Left renal cortex interstitium (tissue), 4 donors: ENCODE measurements around the gene BCL2L1. TPM values are rescaled to one million over a fixed set of nuclear protein-coding genes. Genes with fewer than 3 reads are reported as not detected.
A peak's percentile ranks its signal among the peaks of the same experiment; 100 is the strongest.

Source experiments
- DNase-seq, 4 donors: peaks; one replicate each; pipeline ENCODE4 v3.0.0-alpha.2; 2013; ENCODE audit warnings: low read depth in 4 of 4, low spot score in 2 of 4, missing footprints in 1 of 4
- polyA plus RNA-seq, 4 donors: library from polyadenylated mRNA; unstranded; fragments of 120-200 nt; gene quantifications; one replicate each; pipeline ENCODE4 v1.2.1, GENCODE V29; 2013; ENCODE audit not compliant: insufficient read length in 4 of 4

The BCL2L1 gene
- polyA plus RNA-seq, 4 donors, result 71.6 to 95.8 (median 79.7) TPM

- peak; percentile 94 to 97 (median 96) for DNase-seq
Measured at GRCh38 chr20:31738729-31739549, 16.3 kb upstream of the BCL2L1 start, which contains the start of gene TPX2. Gene TPX2, plus strand, starts transcription at chr20:31739290. Its CDS starts 18,187 bp downstream, at chr20:31757477.

GRCh38 chr20:31731321-31731717 lies 8.7 kb upstream of the BCL2L1 start:
- no peak for DNase-seq

- peak; percentile 93 to 98 (median 98) for DNase-seq
Measured at GRCh38 chr20:31723319-31724078, 831 bp upstream of the BCL2L1 start.

DNA sequence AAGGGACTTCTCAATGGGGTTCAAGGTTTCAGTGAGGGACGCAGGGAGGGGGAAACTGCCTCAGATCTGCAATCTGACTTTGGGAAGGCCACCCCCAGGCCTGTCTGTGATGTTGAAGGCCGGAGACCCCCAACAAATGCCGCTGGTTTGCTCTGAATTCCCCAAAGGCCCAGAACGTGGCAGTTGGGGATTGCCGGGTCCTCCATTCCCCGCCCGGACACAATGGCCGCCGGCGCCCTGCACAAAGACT lies 326 bp upstream of the BCL2L1 start:
- peak in 1 of 4 donors; percentile 56 for DNase-seq

GRCh38 chr20:31721408-31722256 lies 1.0 kb downstream of the BCL2L1 start:
- no peak for DNase-seq

DNA sequence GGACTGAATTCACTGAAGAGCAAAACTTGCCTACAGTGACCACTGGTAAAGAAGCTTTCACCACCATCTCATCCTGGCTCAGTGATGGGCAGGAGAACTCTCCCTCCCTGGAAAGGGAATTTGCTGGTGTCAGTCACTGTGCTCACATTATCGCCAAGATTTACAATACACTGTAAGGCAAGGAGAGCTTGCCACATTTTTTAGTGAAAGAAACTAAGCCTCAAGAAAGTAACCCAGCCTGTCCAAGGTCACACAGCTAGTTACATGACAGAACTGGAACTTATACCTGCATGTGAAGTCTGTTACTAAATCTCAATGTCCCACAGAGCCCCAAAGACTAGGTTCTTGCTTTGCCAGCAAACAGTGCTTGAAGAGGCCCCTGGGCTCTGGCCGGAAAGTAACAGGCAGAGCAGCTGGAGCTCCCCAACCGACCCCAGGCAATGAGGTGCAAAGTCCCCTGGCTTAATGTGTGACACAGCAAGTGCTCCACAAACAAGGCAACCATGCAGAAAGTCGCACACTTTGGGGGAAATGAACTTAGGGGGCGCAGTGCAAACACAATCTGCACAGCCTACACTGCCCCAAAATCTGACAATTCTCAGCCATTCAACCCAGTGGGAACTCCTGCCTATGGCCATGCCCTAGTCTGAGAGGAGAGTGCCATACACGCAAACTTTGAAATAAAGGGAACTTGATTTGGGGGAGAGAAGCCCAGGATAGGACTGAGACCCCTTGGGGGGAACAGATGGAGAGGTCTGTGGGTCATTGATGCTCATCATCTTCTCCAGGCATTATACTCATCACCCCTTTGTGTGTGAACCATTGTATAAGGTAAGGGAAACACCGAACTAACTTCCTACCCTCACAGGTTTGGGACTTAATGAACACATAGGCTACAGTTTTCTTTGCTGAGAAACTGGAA lies 1.9 kb downstream of the BCL2L1 start:
- no peak for DNase-seq

DNA sequence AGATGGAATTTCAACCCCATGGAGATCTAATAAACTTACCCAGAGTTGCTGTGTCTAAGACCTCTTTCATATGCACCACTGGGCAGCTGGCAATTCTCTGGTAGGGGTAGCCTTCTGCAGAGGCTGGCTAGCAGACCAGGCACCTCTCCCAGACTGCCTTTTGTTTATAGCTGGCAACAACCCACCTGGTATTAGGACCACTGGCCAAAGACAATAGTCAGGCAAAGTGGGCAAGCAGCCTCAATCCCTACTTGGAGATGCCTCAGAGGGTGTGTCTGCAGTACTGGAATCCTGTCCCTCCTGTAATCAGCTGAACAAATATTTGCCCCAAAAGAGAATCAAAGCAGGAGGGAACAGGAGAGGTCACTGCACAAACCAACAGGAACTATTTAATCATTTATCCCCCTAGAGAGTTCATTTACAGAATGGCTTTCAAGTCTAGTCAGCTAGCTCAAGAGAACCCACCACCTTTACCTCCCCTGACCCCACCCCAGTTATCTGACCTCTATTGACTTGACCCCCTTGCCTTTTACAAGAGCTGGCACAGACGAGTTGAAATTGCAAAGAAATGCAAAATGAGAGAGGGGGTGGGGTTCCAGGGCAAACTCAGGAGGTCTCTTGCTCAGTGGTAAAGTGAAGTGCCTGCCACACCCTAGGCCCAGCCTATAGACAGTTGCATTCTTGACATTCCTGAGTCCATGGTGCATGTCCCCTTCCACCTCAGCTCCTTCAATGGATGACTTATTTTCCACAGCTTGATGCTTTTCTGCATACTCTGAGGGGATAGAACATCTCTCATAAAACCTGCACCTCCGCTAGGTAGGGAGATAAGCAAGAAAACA lies 2.8 kb downstream of the BCL2L1 start:
- DNase-seq, result no peak

- no peak for DNase-seq
Measured at GRCh38 chr20:31718952-31719643, 3.6 kb downstream of the BCL2L1 start.

GRCh38 chr20:31717478-31718201 lies 5.0 kb downstream of the BCL2L1 start:
- no peak for DNase-seq

- DNase-seq, result no peak
Measured at GRCh38 chr20:31716818-31717477, 5.7 kb downstream of the BCL2L1 start.

- DNase-seq, result no peak
Measured at GRCh38 chr20:31716351-31716750, 6.3 kb downstream of the BCL2L1 start.

- no peak for DNase-seq
Measured at GRCh38 chr20:31715766-31716165, 6.9 kb downstream of the BCL2L1 start.

DNA sequence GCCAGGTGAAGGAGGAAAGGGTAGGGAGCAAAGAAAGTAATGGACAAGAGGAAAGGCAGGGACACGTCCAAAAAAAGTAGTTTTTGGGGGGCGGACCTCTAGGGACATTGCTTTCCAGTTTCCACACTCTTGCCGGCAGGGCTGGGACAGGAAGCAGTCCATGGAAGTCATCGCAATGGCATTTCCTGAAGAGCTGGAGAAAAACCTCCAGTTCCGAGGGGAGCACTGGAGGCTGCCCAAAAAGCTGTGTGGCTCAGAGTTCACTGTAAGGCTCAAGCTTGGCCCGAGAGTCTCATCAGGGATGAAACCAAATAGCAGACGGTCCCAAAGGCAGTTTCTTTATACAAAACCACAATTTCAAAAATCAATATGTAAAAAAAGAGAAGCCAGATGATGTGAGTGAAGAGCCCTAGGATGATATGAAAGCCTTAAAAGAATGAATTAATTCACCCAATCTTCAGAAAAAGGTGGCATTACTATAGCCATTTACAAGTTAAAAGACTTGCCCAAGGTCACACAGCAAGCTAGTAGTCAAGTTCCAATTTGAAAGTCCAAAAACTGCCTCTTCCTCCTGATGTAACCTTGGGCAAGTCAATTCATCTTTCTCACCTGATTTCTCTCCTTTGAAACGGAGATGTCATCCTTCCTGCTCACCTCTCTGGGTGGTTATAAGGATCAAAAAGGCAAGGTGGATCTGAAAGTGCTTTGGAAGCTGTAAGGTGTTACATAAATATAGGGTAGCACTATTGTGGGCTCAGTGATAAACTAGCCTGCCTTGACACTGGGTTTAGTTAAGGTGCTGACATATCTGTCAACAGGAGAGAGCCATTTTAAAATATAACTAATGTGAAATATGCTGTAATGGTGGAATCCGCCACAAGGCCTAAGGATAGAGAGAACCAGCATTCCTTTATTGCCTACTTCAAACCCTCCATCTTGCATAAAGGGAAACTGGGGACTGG lies 9.1 kb downstream of the BCL2L1 start:
- no peak for DNase-seq

DNA sequence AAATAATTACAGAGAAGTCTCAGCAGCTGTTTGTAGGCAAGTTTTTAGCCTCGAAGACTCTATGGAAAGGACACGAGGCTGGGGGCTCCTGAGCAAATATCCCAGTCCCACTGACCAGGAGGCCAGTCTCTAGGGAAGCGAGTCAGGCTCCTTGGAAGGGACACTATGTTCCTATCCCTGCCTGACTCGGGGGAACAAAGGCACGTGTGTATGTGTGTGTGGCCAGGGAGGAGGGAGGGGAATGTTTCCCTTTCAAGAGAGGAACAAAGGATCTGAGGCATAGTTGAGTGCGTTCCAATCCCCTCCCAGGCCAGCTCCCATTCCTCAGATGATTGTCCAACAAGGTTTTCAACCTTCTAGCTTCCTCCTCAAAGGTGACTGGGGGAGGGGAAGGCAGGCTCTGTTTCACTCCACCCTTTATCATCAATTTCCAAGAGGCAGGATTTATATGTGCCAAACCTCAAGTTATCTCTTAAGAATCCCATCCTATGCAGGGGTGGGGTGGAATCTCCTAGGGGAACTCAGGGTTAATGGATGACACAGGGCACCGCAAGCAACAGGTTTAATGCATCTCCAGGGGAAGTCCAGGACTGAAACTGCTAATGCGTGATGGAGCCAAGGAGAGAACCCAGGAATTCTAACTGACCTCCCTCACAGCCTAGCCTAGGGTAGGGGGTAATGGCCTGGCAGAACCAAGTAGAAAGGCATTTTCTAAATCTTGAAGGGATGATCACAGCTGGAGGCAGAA lies 9.9 kb downstream of the BCL2L1 start:
- DNase-seq, result no peak

DNA sequence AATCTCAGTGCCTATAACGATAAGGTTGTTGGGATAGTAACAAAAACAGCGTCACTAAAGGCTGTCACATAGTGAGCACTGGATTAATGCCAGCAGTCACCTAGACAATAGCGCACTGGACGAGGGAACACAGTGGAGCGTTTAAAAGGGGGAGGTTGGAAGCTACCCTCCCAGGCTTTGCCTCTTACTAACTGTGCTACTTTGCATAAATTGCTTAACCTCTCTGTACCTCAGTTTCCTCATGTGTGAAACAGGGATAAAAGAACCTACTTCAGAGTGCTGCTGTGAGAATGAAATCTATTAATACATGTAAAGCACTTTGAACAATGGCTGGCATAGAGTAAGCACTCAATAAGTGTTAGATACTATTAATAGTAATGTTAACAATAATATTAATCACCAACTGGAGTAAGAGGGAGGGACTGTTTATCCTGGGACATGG lies 10.5 kb downstream of the BCL2L1 start:
- DNase-seq, result no peak
